Peyer's patch (tissue), 4 donors: ENCODE data around the gene GPER1. TPM values are rescaled to one million over a fixed set of nuclear protein-coding genes. Genes with fewer than 3 reads are reported as not detected.
"Not testable (repeated sequence)": the region's sequence is repeated elsewhere in the genome, so short reads cannot be mapped to it uniquely, and the experiment has no call there.

ENCODE experiments used
- DNase-seq, 3 donors: peaks; one replicate each; pipeline ENCODE4 v3.0.0-alpha.2; 2017 to 2019
- H3K27ac ChIP-seq, 4 donors: fragments of 200-600 bp; sonication (generic); one replicate each; pipeline ENCODE4 v1.5.1; 2016 to 2019
- H3K27me3 ChIP-seq, 2 donors: fragments of 200-600 bp; sonication (generic); one replicate each; pipeline ENCODE4 v1.5.1; 2019
- H3K36me3 ChIP-seq, 3 donors: fragments of 200-600 bp; sonication (generic); one replicate each; pipeline ENCODE4 v1.5.1; 2016 to 2019
- H3K4me1 ChIP-seq, 4 donors: fragments of 200-600 bp; sonication (generic); one replicate each; pipeline ENCODE4 v1.5.1; 2016 to 2019
- H3K4me3 ChIP-seq, 4 donors: fragments of 200-600 bp; sonication (generic); 1 replicate in 3 of 4; 2 replicates in 1 of 4; pipeline ENCODE4 v1.5.1; 2016 to 2019; ENCODE audit warnings: mild to moderate bottlenecking in 1 of 4
- H3K9me3 ChIP-seq, 4 donors: fragments of 200-600 bp; sonication (generic); one replicate each; pipeline ENCODE4 v1.5.1; 2016 to 2019; ENCODE audit warnings: mild to moderate bottlenecking in 1 of 4
- POLR2A ChIP-seq, 2 donors: fragments of 450-650 bp; IDR thresholded peaks; one replicate each; pipeline ENCODE4 v1.5.1; 2017; ENCODE audit warnings: antibody characterized with exemption in 2 of 2, mild to moderate bottlenecking in 2 of 2, moderate library complexity in 2 of 2
- total RNA-seq, 4 donors: library from RNA; depleted of rRNA; stranded (reverse); fragments of >200 nt; gene quantifications; one replicate each; pipeline ENCODE4 v1.1.0, GENCODE V29; 2016
- TF ChIP-seq, protein P1 (sequence below), 6 experiments: fragments of 450-650 bp in 4 of 6; fragments of 200-600 bp in 2 of 6; sonication (generic) in 1 of 6; IDR thresholded peaks; one replicate each; pipeline ENCODE4 v1.5.1; 2017 to 2019; ENCODE audit warnings: antibody characterized with exemption in 6 of 6, mild to moderate bottlenecking in 3 of 6, moderate library complexity in 1 of 6

GPER1 gene
- total RNA-seq, 4 donors from 2014 or later = 0.53 to 8.3 (median 2.1) TPM

DNA sequence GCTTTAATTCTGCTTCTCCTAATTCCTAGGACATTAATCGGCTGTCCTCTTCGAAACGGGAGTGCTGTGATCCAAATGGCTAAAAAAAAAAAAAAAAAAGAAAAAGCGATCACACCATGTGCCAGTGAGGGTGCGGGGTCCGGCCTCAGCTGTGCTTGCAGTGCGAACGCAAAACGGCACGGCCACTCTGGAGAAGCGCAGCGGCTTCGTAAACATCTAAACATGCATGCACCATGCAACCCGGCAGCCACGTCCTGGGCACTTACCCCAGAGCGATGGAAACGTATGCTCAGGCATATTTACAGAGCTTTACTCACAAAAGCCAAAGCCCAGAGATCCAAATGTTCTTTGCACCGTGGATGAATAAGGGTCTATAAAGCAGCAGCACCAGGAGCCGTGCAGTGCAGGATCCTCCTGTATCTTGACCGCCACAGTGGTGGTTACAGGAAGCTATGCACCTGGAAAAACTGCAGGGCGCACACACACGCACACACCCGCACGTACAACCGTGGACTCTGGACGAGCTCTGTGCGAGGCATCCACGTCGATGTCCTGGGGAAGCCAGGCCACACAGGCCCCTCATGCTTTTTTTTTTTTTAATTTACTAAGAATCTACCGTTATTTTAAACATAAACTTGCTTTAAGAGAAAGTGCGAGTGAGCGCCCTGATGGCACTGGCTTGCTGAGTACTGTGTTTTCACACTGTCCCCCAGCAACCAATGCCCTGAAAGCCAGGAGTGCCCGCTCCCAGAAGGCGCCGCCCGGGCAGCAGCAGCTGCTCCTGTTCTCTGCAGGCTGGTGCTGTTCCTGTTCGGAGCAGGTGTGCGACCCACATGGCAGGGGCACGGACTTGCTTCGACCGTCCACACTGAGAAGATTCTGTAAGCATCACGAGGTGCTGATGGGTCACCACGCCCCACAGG lies 25.0 kb downstream of the GPER1 start:
- H3K4me1 ChIP-seq = no peaks in the 10 kb centered on the region
- H3K27ac ChIP-seq = no peak overlapping the region
- H3K27me3 ChIP-seq = no peaks in the 10 kb centered on the region
- no peaks in the 10 kb centered on the region for H3K9me3 ChIP-seq
- TF ChIP-seq, protein P1, sequence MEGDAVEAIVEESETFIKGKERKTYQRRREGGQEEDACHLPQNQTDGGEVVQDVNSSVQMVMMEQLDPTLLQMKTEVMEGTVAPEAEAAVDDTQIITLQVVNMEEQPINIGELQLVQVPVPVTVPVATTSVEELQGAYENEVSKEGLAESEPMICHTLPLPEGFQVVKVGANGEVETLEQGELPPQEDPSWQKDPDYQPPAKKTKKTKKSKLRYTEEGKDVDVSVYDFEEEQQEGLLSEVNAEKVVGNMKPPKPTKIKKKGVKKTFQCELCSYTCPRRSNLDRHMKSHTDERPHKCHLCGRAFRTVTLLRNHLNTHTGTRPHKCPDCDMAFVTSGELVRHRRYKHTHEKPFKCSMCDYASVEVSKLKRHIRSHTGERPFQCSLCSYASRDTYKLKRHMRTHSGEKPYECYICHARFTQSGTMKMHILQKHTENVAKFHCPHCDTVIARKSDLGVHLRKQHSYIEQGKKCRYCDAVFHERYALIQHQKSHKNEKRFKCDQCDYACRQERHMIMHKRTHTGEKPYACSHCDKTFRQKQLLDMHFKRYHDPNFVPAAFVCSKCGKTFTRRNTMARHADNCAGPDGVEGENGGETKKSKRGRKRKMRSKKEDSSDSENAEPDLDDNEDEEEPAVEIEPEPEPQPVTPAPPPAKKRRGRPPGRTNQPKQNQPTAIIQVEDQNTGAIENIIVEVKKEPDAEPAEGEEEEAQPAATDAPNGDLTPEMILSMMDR (IDR thresholded peaks at IDR 0.05) = no peak
- no peak for TF ChIP-seq POLR2A (IDR thresholded peaks at IDR 0.05)
- H3K4me3 ChIP-seq = no peak overlapping the region
- no peak for DNase-seq
- H3K36me3 ChIP-seq = no peaks in the 10 kb centered on the region

GRCh38 chr7:1113548-1113885 lies 25.6 kb downstream of the GPER1 start:
- Histone ChIP-seq H3K27me3 (no peaks in the 10 kb centered on the region), H3K36me3 (no peaks in the 10 kb centered on the region), H3K4me1 (no peaks in the 10 kb centered on the region), H3K27ac (no peak overlapping the region), H3K4me3 (no peak overlapping the region), H3K9me3 (no peaks in the 10 kb centered on the region)
- DNase-seq = no peak
- TF ChIP-seq, protein P1 (IDR thresholded peaks at IDR 0.05) = no peak
- TF ChIP-seq POLR2A (IDR thresholded peaks at IDR 0.05) = no peak

- no peak for TF ChIP-seq POLR2A (IDR thresholded peaks at IDR 0.05)
- TF ChIP-seq, protein P1 (IDR thresholded peaks at IDR 0.05) = no peak
- Histone ChIP-seq H3K9me3 (no peaks in the 10 kb centered on the region), H3K36me3 (no peaks in the 10 kb centered on the region), H3K4me3 (no peak overlapping the region), H3K4me1 (no peaks in the 10 kb centered on the region), H3K27me3 (no peaks in the 10 kb centered on the region), H3K27ac (no peak overlapping the region)
- DNase-seq = no peak
Observed at GRCh38 chr7:1114088-1114487, 26.2 kb downstream of the GPER1 start.

GRCh38 chr7:1114505-1114904 lies 26.6 kb downstream of the GPER1 start:
- no peak for TF ChIP-seq POLR2A (IDR thresholded peaks at IDR 0.05)
- TF ChIP-seq, protein P1 (IDR thresholded peaks at IDR 0.05) = no peak

GRCh38 chr7:1115171-1116045 lies 27.5 kb downstream of the GPER1 start:
- not testable (repeated sequence) for H3K36me3 ChIP-seq, H3K9me3 ChIP-seq, H3K27ac ChIP-seq, H3K4me3 ChIP-seq, DNase-seq, H3K4me1 ChIP-seq, H3K27me3 ChIP-seq

More at GRCh38 chr7:1114505-1114904, 26.6 kb downstream of the GPER1 start:
- Histone ChIP-seq H3K27ac (no peak overlapping the region), H3K36me3 (no peaks in the 10 kb centered on the region), H3K9me3 (no peaks in the 10 kb centered on the region), H3K27me3 (no peaks in the 10 kb centered on the region), H3K4me3 (no peak overlapping the region), H3K4me1 (no peaks in the 10 kb centered on the region)
- DNase-seq = no peak

GRCh38 chr7:1116383-1117008 lies 28.6 kb downstream of the GPER1 start:
- H3K27me3 ChIP-seq, H3K36me3 ChIP-seq, H3K4me3 ChIP-seq, H3K27ac ChIP-seq, DNase-seq, H3K9me3 ChIP-seq, H3K4me1 ChIP-seq: not testable (repeated sequence)
